Activated CD4-positive, alpha-beta memory T cell treated with anti-CD3 and anti-CD28 coated beads, Interleukin-2, amount 10 ng/mL, durations not matched to agents 7 days and 5 days (primary cell): ENCODE measurements around the gene PDE4B. TPM values are rescaled to one million over a fixed set of nuclear protein-coding genes. Genes with fewer than 3 reads are reported as not detected.
"Not testable (repeated sequence)": the region's sequence is repeated elsewhere in the genome, so short reads cannot be mapped to it uniquely, and the experiment has no call there.

ENCODE experiments used
- CTCF ChIA-PET: fragments of 350-600 bp; sonication (Branson Sonifier 250); formaldehyde crosslinking; loops from one replicate; lab custom pipeline; 2021; ENCODE audit warnings: antibody characterized with exemption, inconsistent platforms; lab: Charles Lee
- POLR2A ChIA-PET: fragments of 350-600 bp; sonication (Branson Sonifier 250); formaldehyde crosslinking; loops from one replicate; lab custom pipeline; 2021; ENCODE audit warnings: antibody characterized with exemption; lab: Charles Lee
- DNase-seq: peaks from one replicate; pipeline ENCODE4 v3.0.0-alpha.2; 2020
- H3K27ac Mint-ChIP-seq: one replicate; pipeline ENCODE4 v1.8.0; 2021; ENCODE audit warnings: mild to moderate bottlenecking, mixed read lengths
- H3K27me3 Mint-ChIP-seq: one replicate; pipeline ENCODE4 v1.8.0; 2021; ENCODE audit warnings: mixed read lengths
- H3K36me3 Mint-ChIP-seq: one replicate; pipeline ENCODE4 v1.8.0; 2021; ENCODE audit warnings: low read depth, mixed read lengths
- H3K4me1 Mint-ChIP-seq: one replicate; pipeline ENCODE4 v1.8.0; 2021; ENCODE audit warnings: mixed read lengths
- H3K4me3 Mint-ChIP-seq: one replicate; pipeline ENCODE4 v1.8.0; 2021; ENCODE audit warnings: mild to moderate bottlenecking, mixed read lengths
- H3K9me3 Mint-ChIP-seq: one replicate; pipeline ENCODE4 v1.8.0; 2021; ENCODE audit warnings: mixed read lengths
- total RNA-seq, 2 experiments: library from RNA; stranded (reverse); gene quantifications; one replicate each; pipeline ENCODE4 v1.2.3, GENCODE V29; 2021

Gene PDE4B
- total RNA-seq, 2 experiments from 2014 or later, result 46.8 to 48.0 TPM

- DNase-seq, result no peak
- H3K9me3 Mint-ChIP-seq, result peaks cover 35% of the 10 kb centered on the region
- H3K27ac Mint-ChIP-seq, result no peak overlapping the region
- peaks cover 27% of the 10 kb centered on the region for H3K4me1 Mint-ChIP-seq
- ChIA-PET POLR2A (no interaction called here), CTCF (no interaction called here)
- no peak overlapping the region for H3K4me3 Mint-ChIP-seq
- peaks cover 38% of the 10 kb centered on the region for H3K36me3 Mint-ChIP-seq
- H3K27me3 Mint-ChIP-seq, result no peaks in the 10 kb centered on the region
These were observed 620.0 kb downstream of the PDE4B start for GRCh38 chr1:66412704-66413103.

GRCh38 chr1:66413136-66413837 lies 620.6 kb downstream of the PDE4B start:
- no peaks in the 10 kb centered on the region for H3K27me3 Mint-ChIP-seq
- no peak overlapping the region for H3K27ac Mint-ChIP-seq
- ChIA-PET CTCF (interaction anchor here (1.3 kb wide), 1 partner anchor 32 kb away, joined by 4 read pairs; no protein-coding TSS in a partner anchor), POLR2A (no interaction called here)
- peaks cover 38% of the 10 kb centered on the region for H3K9me3 Mint-ChIP-seq
- peaks cover 41% of the 10 kb centered on the region for H3K36me3 Mint-ChIP-seq
- H3K4me1 Mint-ChIP-seq, result peaks cover 27% of the 10 kb centered on the region
- H3K4me3 Mint-ChIP-seq, result no peak overlapping the region
- no peak for DNase-seq

- Mint-ChIP-seq H3K9me3 (peaks cover 38% of the 10 kb centered on the region), H3K27ac (no peak overlapping the region), H3K27me3 (no peaks in the 10 kb centered on the region), H3K36me3 (peaks cover 38% of the 10 kb centered on the region), H3K4me1 (peaks cover 27% of the 10 kb centered on the region), H3K4me3 (no peak overlapping the region)
- ChIA-PET POLR2A (no interaction called here), CTCF (interaction anchor here (1.3 kb wide), 1 partner anchor 32 kb away, joined by 4 read pairs; no protein-coding TSS in a partner anchor)
- DNase-seq, result no peak
These were observed 621.1 kb downstream of the PDE4B start for GRCh38 chr1:66413838-66414175.

GRCh38 chr1:66415281-66415680 lies 622.6 kb downstream of the PDE4B start:
- no peaks in the 10 kb centered on the region for H3K27me3 Mint-ChIP-seq
- H3K9me3 Mint-ChIP-seq, result peaks cover 36% of the 10 kb centered on the region
- no peak overlapping the region for H3K4me3 Mint-ChIP-seq
- H3K36me3 Mint-ChIP-seq, result peaks cover 31% of the 10 kb centered on the region
- DNase-seq, result no peak
- H3K27ac Mint-ChIP-seq, result no peak overlapping the region
- POLR2A ChIA-PET, result no interaction called here
- peaks cover 21% of the 10 kb centered on the region for H3K4me1 Mint-ChIP-seq
- CTCF ChIA-PET, result no interaction called here

GRCh38 chr1:66415866-66416265 lies 623.2 kb downstream of the PDE4B start:
- Mint-ChIP-seq H3K27me3 (no peaks in the 10 kb centered on the region), H3K36me3 (peaks cover 29% of the 10 kb centered on the region), H3K4me3 (no peak overlapping the region), H3K9me3 (peaks cover 36% of the 10 kb centered on the region), H3K27ac (no peak overlapping the region), H3K4me1 (peaks cover 16% of the 10 kb centered on the region)
- ChIA-PET CTCF (interaction anchor here (1.5 kb wide), 1 partner anchor 20 kb away, joined by 3 read pairs; no protein-coding TSS in a partner anchor), POLR2A (no interaction called here)
- DNase-seq, result no peak

GRCh38 chr1:66416295-66416694 lies 623.6 kb downstream of the PDE4B start:
- Mint-ChIP-seq H3K36me3 (peaks cover 25% of the 10 kb centered on the region), H3K27me3 (no peaks in the 10 kb centered on the region), H3K4me1 (peaks cover 12% of the 10 kb centered on the region), H3K9me3 (peaks cover 35% of the 10 kb centered on the region), H3K4me3 (no peak overlapping the region), H3K27ac (no peak overlapping the region)
- ChIA-PET POLR2A (no interaction called here), CTCF (interaction anchor here (1.5 kb wide), 1 partner anchor 20 kb away, joined by 3 read pairs; no protein-coding TSS in a partner anchor)
- DNase-seq, result no peak

GRCh38 chr1:66418021-66418420 lies 625.3 kb downstream of the PDE4B start:
- ChIA-PET CTCF (interaction anchor here (1.6 kb wide), 1 partner anchor 18 kb away, joined by 3 read pairs; no protein-coding TSS in a partner anchor), POLR2A (no interaction called here)
- Mint-ChIP-seq H3K27ac (no peak overlapping the region), H3K4me3 (no peak overlapping the region), H3K4me1 (peaks cover 5% of the 10 kb centered on the region), H3K9me3 (peaks cover 33% of the 10 kb centered on the region), H3K36me3 (peaks cover 20% of the 10 kb centered on the region), H3K27me3 (no peaks in the 10 kb centered on the region)
- DNase-seq, result no peak

GRCh38 chr1:66420171-66420570 lies 627.5 kb downstream of the PDE4B start:
- CTCF ChIA-PET, result interaction anchor here (1.2 to 1.6 kb wide), 2 partner anchors 7 to 178 kb away, joined by 3 read pairs; no protein-coding TSS in a partner anchor
- H3K4me1 Mint-ChIP-seq, H3K27ac Mint-ChIP-seq, DNase-seq, H3K27me3 Mint-ChIP-seq, POLR2A ChIA-PET, H3K4me3 Mint-ChIP-seq: not testable (repeated sequence)
- Mint-ChIP-seq H3K9me3 (peaks cover 33% of the 10 kb centered on the region), H3K36me3 (peaks cover 20% of the 10 kb centered on the region)

- DNase-seq, H3K27ac Mint-ChIP-seq, H3K4me1 Mint-ChIP-seq, H3K4me3 Mint-ChIP-seq, H3K27me3 Mint-ChIP-seq, CTCF ChIA-PET, POLR2A ChIA-PET: not testable (repeated sequence)
- H3K9me3 Mint-ChIP-seq, result peaks cover 28% of the 10 kb centered on the region
- peaks cover 18% of the 10 kb centered on the region for H3K36me3 Mint-ChIP-seq
These were observed 628.2 kb downstream of the PDE4B start for GRCh38 chr1:66420906-66421305.

GRCh38 chr1:66422804-66423203 lies 630.1 kb downstream of the PDE4B start:
- Mint-ChIP-seq H3K36me3 (peaks cover 13% of the 10 kb centered on the region), H3K4me3 (no peak overlapping the region), H3K27me3 (no peaks in the 10 kb centered on the region), H3K27ac (no peak overlapping the region), H3K9me3 (peaks cover 16% of the 10 kb centered on the region), H3K4me1 (peaks cover 1% of the 10 kb centered on the region)
- POLR2A ChIA-PET, result no interaction called here
- CTCF ChIA-PET, result no interaction called here
- no peak for DNase-seq
